ENCODE results near the gene DPP6. TPM values are rescaled to one million over a fixed set of nuclear protein-coding genes. Genes with fewer than 3 reads are reported as not detected.
"Not testable (repeated sequence)": the region's sequence is repeated elsewhere in the genome, so short reads cannot be mapped to it uniquely, and the experiment has no call there.

The DPP6 gene
- total RNA-seq, 1 experiment from 2014 or later: not detected

DNA sequence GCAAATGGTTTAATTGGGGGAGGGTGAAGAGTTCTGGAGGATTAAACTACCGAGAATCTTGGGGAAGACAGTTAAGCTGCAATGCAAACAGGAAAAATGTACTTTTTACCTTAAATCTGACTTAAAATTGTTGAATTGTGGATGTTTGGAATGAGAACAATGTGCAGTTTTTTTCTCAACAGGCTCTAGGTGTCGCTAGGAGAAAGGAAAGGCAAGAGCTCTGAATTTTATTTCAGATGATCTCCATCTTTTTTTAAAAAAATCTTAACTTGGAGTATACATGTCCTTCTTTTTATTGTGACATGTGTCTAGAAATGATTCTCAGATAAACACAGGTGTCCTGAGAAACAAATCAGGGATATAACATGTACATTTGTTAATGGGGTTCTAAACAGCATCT, 2.5 kb downstream of the DPP6 start:
- in situ Hi-C loops (cut with HindIII; ENCODE audit: low pct_unique_long_range_greater_than_20kb, low sequenced_read_pairs): not testable (repeated sequence)

DNA sequence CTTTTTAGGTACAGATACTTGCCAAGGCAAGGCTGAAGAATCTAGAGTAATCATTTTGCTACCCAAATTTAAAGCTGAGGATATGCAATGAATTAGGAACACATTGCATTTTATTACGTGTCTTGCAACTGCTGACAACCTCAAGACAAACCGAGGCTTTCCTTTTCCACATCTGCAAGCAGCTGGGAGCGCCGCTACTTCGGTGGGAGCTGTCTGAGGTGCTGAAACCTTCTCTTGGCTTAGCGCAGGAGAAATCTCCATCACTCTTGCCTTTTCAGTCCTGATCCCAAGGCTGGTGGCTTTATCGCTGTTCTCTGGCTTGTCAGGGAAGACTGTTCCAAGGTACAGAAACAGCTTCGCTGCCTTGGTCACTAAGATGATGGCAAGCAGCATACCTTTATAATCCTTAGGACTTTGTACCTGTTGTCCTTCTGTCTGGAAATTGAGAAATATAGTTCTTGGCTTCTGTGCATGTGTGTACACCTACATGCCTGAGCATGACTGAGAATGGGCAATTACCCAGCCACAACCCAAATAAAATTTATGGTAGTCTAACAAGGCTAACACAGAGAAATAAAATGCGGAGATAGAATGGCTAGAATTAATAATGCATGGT, 3.4 kb downstream of the DPP6 start:
- H3K4me1 ChIP-seq (ENCODE audit: control insufficient read depth, insufficient read depth, low read length); intact Hi-C loops (cut with micrococcal nuclease; ENCODE audit: unreplicated experiment); H3K27me3 ChIP-seq (ENCODE audit: control insufficient read depth, insufficient read depth, low read length); ATAC-seq; in situ Hi-C loops (cut with HindIII; ENCODE audit: low pct_unique_long_range_greater_than_20kb, low sequenced_read_pairs); DNase-seq (ENCODE audit: low read depth, low spot score); BruUV-seq (replicated peaks); H3K27ac ChIP-seq (ENCODE audit: low read length); H3K4me3 ChIP-seq (ENCODE audit: low read depth in 2 of 2, low read length in 2 of 2); H3K9me3 ChIP-seq (ENCODE audit: control insufficient read depth, insufficient read depth, low read depth, low read length); POLR2A ChIA-PET; H3K36me3 ChIP-seq (ENCODE audit: control insufficient read depth, insufficient read depth, low read length); CTCF ChIA-PET: not testable (repeated sequence)
- TF ChIP-seq, protein P1, sequence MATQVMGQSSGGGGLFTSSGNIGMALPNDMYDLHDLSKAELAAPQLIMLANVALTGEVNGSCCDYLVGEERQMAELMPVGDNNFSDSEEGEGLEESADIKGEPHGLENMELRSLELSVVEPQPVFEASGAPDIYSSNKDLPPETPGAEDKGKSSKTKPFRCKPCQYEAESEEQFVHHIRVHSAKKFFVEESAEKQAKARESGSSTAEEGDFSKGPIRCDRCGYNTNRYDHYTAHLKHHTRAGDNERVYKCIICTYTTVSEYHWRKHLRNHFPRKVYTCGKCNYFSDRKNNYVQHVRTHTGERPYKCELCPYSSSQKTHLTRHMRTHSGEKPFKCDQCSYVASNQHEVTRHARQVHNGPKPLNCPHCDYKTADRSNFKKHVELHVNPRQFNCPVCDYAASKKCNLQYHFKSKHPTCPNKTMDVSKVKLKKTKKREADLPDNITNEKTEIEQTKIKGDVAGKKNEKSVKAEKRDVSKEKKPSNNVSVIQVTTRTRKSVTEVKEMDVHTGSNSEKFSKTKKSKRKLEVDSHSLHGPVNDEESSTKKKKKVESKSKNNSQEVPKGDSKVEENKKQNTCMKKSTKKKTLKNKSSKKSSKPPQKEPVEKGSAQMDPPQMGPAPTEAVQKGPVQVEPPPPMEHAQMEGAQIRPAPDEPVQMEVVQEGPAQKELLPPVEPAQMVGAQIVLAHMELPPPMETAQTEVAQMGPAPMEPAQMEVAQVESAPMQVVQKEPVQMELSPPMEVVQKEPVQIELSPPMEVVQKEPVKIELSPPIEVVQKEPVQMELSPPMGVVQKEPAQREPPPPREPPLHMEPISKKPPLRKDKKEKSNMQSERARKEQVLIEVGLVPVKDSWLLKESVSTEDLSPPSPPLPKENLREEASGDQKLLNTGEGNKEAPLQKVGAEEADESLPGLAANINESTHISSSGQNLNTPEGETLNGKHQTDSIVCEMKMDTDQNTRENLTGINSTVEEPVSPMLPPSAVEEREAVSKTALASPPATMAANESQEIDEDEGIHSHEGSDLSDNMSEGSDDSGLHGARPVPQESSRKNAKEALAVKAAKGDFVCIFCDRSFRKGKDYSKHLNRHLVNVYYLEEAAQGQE (IDR thresholded peaks at IDR 0.05; ENCODE audit: insufficient read depth in 1 of 2, low read depth in 2 of 2, low read length in 1 of 2): peak; percentile 82 to 90

More for the DNA sequence above, 2.5 kb downstream of the DPP6 start:
- CTCF ChIA-PET; POLR2A ChIA-PET; H3K4me3 ChIP-seq (ENCODE audit: low read depth in 2 of 2, low read length in 2 of 2); H3K27me3 ChIP-seq (ENCODE audit: control insufficient read depth, insufficient read depth, low read length); BruUV-seq (replicated peaks); H3K36me3 ChIP-seq (ENCODE audit: control insufficient read depth, insufficient read depth, low read length); H3K27ac ChIP-seq (ENCODE audit: low read length); DNase-seq (ENCODE audit: low read depth, low spot score); H3K9me3 ChIP-seq (ENCODE audit: control insufficient read depth, insufficient read depth, low read depth, low read length); H3K4me1 ChIP-seq (ENCODE audit: control insufficient read depth, insufficient read depth, low read length); intact Hi-C loops (cut with micrococcal nuclease; ENCODE audit: unreplicated experiment); ATAC-seq: not testable (repeated sequence)

GRCh38 chr7:154058783-154059182, 6.6 kb downstream of the DPP6 start:
- CTCF ChIA-PET; H3K27ac ChIP-seq (ENCODE audit: low read length); in situ Hi-C loops (cut with HindIII; ENCODE audit: low pct_unique_long_range_greater_than_20kb, low sequenced_read_pairs); POLR2A ChIA-PET; H3K4me3 ChIP-seq (ENCODE audit: low read depth in 2 of 2, low read length in 2 of 2); DNase-seq (ENCODE audit: low read depth, low spot score); intact Hi-C loops (cut with micrococcal nuclease; ENCODE audit: unreplicated experiment); BruUV-seq (replicated peaks); H3K9me3 ChIP-seq (ENCODE audit: control insufficient read depth, insufficient read depth, low read depth, low read length); H3K36me3 ChIP-seq (ENCODE audit: control insufficient read depth, insufficient read depth, low read length); ATAC-seq; H3K27me3 ChIP-seq (ENCODE audit: control insufficient read depth, insufficient read depth, low read length); H3K4me1 ChIP-seq (ENCODE audit: control insufficient read depth, insufficient read depth, low read length): not testable (repeated sequence)

GRCh38 chr7:154060551-154060950, 8.4 kb downstream of the DPP6 start:
- intact Hi-C loops (cut with micrococcal nuclease; ENCODE audit: unreplicated experiment); CTCF ChIA-PET; BruUV-seq (replicated peaks); in situ Hi-C loops (cut with HindIII; ENCODE audit: low pct_unique_long_range_greater_than_20kb, low sequenced_read_pairs); H3K27me3 ChIP-seq (ENCODE audit: control insufficient read depth, insufficient read depth, low read length); POLR2A ChIA-PET; ATAC-seq; H3K36me3 ChIP-seq (ENCODE audit: control insufficient read depth, insufficient read depth, low read length); H3K4me3 ChIP-seq (ENCODE audit: low read depth in 2 of 2, low read length in 2 of 2); H3K27ac ChIP-seq (ENCODE audit: low read length); H3K9me3 ChIP-seq (ENCODE audit: control insufficient read depth, insufficient read depth, low read depth, low read length); H3K4me1 ChIP-seq (ENCODE audit: control insufficient read depth, insufficient read depth, low read length); DNase-seq (ENCODE audit: low read depth, low spot score): not testable (repeated sequence)

All from Panc1 (cell line).